Osteoblast (primary cell): Measurements from ENCODE around the gene ACAP3. TPM values are rescaled to one million over a fixed set of nuclear protein-coding genes. Genes with fewer than 3 reads are reported as not detected.

ENCODE experiments used
- DNase-seq: peaks from one replicate; pipeline ENCODE4 v3.0.0; 2011; ENCODE audit warnings: low spot score, mixed read lengths; ENCODE audit not compliant: insufficient read length; ENCODE audit errors: missing footprints
- H2AFZ ChIP-seq: 2 replicates; pipeline ENCODE4 v1.6.0; 2011; ENCODE audit warnings: mild to moderate bottlenecking, low read length
- H3K27ac ChIP-seq: 2 replicates; pipeline ENCODE4 v1.5.1; 2011; ENCODE audit warnings: mild to moderate bottlenecking, low read depth, low read length, moderate library complexity
- H3K27me3 ChIP-seq: 2 replicates; pipeline ENCODE4 v1.6.0; 2012; ENCODE audit warnings: mild to moderate bottlenecking, control low read depth, inconsistent platforms, low read length, moderate library complexity; ENCODE audit not compliant: insufficient read depth
- H3K36me3 ChIP-seq: 2 replicates; pipeline ENCODE4 v1.5.1; 2011; ENCODE audit warnings: mild to moderate bottlenecking, low read length, control low read depth, moderate library complexity; ENCODE audit not compliant: insufficient read depth
- H3K4me1 ChIP-seq: 2 replicates; pipeline ENCODE4 v1.5.1; 2011; ENCODE audit warnings: mild to moderate bottlenecking, low read length, control low read depth, moderate library complexity; ENCODE audit not compliant: insufficient read depth
- H3K4me2 ChIP-seq: 2 replicates; pipeline ENCODE4 v1.6.0; 2011; ENCODE audit warnings: mild to moderate bottlenecking, low read length; ENCODE audit not compliant: insufficient read depth
- H3K4me3 ChIP-seq: fragments of 200-600 bp; sonication (generic); 3 replicates; pipeline ENCODE4 v1.5.1; 2012; ENCODE audit warnings: mild to moderate bottlenecking, low read length, inconsistent platforms; ENCODE audit not compliant: insufficient read depth
- H3K79me2 ChIP-seq: 2 replicates; pipeline ENCODE4 v1.6.0; 2012; ENCODE audit warnings: mild to moderate bottlenecking, low read length, control low read depth, inconsistent platforms; ENCODE audit not compliant: insufficient read depth
- H3K9me3 ChIP-seq: 2 replicates; pipeline ENCODE4 v1.5.1; 2011; ENCODE audit warnings: low read depth, low read length, control low read depth
- H4K20me1 ChIP-seq: 2 replicates; pipeline ENCODE4 v1.6.0; 2012; ENCODE audit warnings: mild to moderate bottlenecking, low read length, control low read depth; ENCODE audit not compliant: insufficient read depth
- total RNA-seq: library from RNA; depleted of rRNA; stranded (reverse); fragments of >200 nt; gene quantifications from 2 replicates; pipeline ENCODE4 v1.2.3, GENCODE V29; 2012
- TF ChIP-seq, protein P1 (sequence below): IDR thresholded peaks from 2 replicates; pipeline ENCODE4 v1.5.1; 2011; ENCODE audit warnings: mild to moderate bottlenecking, low read depth, low read length, moderate library complexity; ENCODE audit errors: extremely low read depth

ACAP3 gene
- total RNA-seq, 1 donor, result 46.7 TPM

DNA sequence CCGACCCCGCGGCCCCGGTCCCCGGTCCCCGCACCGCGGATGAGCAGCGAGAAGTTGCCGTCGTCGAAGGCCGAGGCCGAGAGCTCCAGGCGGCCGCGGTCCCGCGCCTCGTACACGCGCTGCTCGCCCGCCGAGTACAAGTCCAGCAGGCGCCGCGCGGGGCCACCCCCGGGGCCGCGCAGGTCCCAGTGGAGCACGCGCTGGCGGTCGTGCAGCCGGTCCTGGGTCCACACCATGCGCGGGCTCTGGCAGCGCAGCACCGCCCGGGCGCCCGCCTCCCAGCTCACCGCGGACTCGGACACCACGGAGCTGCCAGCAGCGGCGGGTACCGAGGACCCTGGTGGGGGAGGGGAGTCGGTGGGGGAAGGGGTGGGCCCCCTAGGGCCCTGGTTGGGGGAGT is 47.7 kb upstream of the ACAP3 start:
- Histone ChIP-seq H3K4me3 (peak overlapping the region; percentile 95), H3K9me3 (no peaks in the 10 kb centered on the region), H4K20me1 (peaks cover 32% of the 10 kb centered on the region), H3K27ac (no peak overlapping the region), H3K4me1 (peaks cover 26% of the 10 kb centered on the region), H3K36me3 (peaks cover 29% of the 10 kb centered on the region), H2AFZ (no peak overlapping the region), H3K4me2 (peak overlapping the region; percentile 53), H3K27me3 (no peaks in the 10 kb centered on the region), H3K79me2 (peaks cover 53% of the 10 kb centered on the region)
- TF ChIP-seq, protein P1, sequence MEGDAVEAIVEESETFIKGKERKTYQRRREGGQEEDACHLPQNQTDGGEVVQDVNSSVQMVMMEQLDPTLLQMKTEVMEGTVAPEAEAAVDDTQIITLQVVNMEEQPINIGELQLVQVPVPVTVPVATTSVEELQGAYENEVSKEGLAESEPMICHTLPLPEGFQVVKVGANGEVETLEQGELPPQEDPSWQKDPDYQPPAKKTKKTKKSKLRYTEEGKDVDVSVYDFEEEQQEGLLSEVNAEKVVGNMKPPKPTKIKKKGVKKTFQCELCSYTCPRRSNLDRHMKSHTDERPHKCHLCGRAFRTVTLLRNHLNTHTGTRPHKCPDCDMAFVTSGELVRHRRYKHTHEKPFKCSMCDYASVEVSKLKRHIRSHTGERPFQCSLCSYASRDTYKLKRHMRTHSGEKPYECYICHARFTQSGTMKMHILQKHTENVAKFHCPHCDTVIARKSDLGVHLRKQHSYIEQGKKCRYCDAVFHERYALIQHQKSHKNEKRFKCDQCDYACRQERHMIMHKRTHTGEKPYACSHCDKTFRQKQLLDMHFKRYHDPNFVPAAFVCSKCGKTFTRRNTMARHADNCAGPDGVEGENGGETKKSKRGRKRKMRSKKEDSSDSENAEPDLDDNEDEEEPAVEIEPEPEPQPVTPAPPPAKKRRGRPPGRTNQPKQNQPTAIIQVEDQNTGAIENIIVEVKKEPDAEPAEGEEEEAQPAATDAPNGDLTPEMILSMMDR, result no peak
- peak; percentile 97 for DNase-seq

GRCh38 chr1:1354271-1355247 is 46.8 kb upstream of the ACAP3 start:
- H3K4me2 ChIP-seq, result peak overlapping the region; percentile 53
- H3K9me3 ChIP-seq, result no peaks in the 10 kb centered on the region
- no peaks in the 10 kb centered on the region for H3K27me3 ChIP-seq
- H3K4me1 ChIP-seq, result peaks cover 17% of the 10 kb centered on the region
- peak overlapping the region; percentile 15 for H3K4me3 ChIP-seq
- H4K20me1 ChIP-seq, result peaks cover 32% of the 10 kb centered on the region
- no peak overlapping the region for H2AFZ ChIP-seq
- H3K36me3 ChIP-seq, result peaks cover 29% of the 10 kb centered on the region
- TF ChIP-seq, protein P1, result no peak
- no peak overlapping the region for H3K27ac ChIP-seq
- peak; percentile 72 for DNase-seq
- H3K79me2 ChIP-seq, result peaks cover 53% of the 10 kb centered on the region

DNA sequence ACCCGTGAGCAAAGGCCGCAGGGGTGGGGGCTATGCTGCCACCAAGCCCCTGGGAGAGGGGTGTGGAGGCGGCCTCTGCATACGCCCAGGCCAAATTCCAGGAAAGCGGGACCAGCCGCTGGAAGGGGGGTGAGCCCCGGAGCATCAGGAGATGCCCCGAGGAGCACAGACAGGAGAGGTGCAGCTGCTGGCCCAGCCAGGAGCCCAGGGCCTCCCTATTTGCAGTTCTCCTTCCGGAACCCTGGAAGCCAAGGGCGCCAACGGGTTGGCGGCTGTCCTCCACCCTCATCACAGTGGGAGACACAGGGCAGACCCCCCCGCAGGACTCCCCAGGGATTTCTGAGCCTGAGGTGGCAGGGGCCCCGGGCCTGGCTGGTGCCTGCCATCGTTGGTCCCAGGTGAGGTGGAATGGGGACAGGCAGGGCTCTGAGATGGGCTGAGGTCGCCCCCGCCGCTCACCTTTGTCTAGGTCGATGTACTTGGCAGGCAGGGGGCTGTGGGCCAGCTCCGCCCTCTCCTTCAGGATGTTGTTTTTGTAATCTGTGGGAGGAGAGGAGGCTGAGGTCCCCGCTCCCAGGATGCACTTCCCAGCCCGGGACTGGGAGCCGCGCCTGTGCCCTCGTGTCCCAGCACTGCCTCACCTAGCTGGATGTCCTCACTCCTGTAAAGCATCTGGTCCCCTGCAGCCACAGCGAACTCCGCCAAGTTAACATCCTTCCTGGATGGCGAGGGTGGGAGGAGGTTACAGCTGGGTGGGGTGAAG is 45.8 kb upstream of the ACAP3 start:
- Histone ChIP-seq H3K4me1 (peaks cover 7% of the 10 kb centered on the region), H3K27ac (no peak overlapping the region), H4K20me1 (peaks cover 32% of the 10 kb centered on the region), H3K27me3 (no peaks in the 10 kb centered on the region), H3K4me3 (no peak overlapping the region), H3K9me3 (no peaks in the 10 kb centered on the region), H2AFZ (no peak overlapping the region), H3K36me3 (peaks cover 29% of the 10 kb centered on the region), H3K4me2 (no peak overlapping the region), H3K79me2 (peaks cover 57% of the 10 kb centered on the region)
- peak; percentile 88 for DNase-seq
- TF ChIP-seq, protein P1, result no peak
